ENCODE measurements around the gene VENTX. TPM values are rescaled to one million over a fixed set of nuclear protein-coding genes. Genes with fewer than 3 reads are reported as not detected.

VENTX gene
- total and polyA plus RNA-seq, 10 of the 15 experiments (the other 5 are each of a cell fraction or from before 2014, with no cell fraction given), result 0.05 TPM; not detected in 9

- Histone ChIP-seq H3K27ac (ENCODE audit: control insufficient read depth, insufficient read depth) (no peak overlapping the region), H3K79me2 (ENCODE audit: control insufficient read depth, insufficient read depth, low read length) (no peaks in the 10 kb centered on the region), H3K4me3 (no peak overlapping the region), H3K36me3 (ENCODE audit: control insufficient read depth in 2 of 2, insufficient read depth in 2 of 2, low read length in 1 of 2) (no peaks in the 10 kb centered on the region), H4K20me1 (ENCODE audit: control insufficient read depth, insufficient read depth) (no peaks in the 10 kb centered on the region), H2AFZ (ENCODE audit: control insufficient read depth, low read depth, low read length) (no peak overlapping the region), H3K4me2 (ENCODE audit: control insufficient read depth, insufficient read depth) (no peak overlapping the region), H3K4me1 (ENCODE audit: control insufficient read depth, insufficient read depth, low read length) (no peaks in the 10 kb centered on the region), H3K9ac (ENCODE audit: control insufficient read depth, insufficient read depth, low read length) (no peak overlapping the region), H3K9me3 (replicated peaks; ENCODE audit: control insufficient read depth, insufficient read depth, low read length) (no peaks in the 10 kb centered on the region), H3K27me3 (replicated peaks in 1 of 2; ENCODE audit: control insufficient read depth in 2 of 2, insufficient read depth in 2 of 2, low read length in 1 of 2) (no peaks in the 10 kb centered on the region)
- 27% methylated on average over 13 of the region's 13 CpGs for WGBS (ENCODE audit: insufficient coverage, insufficient replicate concordance, low lambda C conversion rate, missing lambda C conversion rate)
- in situ Hi-C loops (cut with MboI), result no loop called here
- SMC1A ChIA-PET (ENCODE audit: uncharacterized antibody, unreplicated experiment), result no interaction called here
- no peak for FAIRE-seq
- POLR2A ChIA-PET, result no interaction called here
- ATAC-seq, result no peak
- no peak for DNase-seq (ENCODE audit: low read depth, low spot score)
- CTCF ChIA-PET, result no interaction called here
- TF ChIP-seq CHD1 (IDR thresholded peaks at IDR 0.05; ENCODE audit: low read depth, low read length), result no peak
- RAD21 ChIA-PET (ENCODE audit: unreplicated experiment), result no interaction called here
- BruUV-seq (replicated peaks), result no TSS peak
- intact Hi-C loops (cut with micrococcal nuclease; ENCODE audit: unreplicated experiment), result no loop called here
These were observed 38.2 kb upstream of the VENTX start for GRCh38 chr10:133199488-133199885.

- FAIRE-seq (no peak), DNase-seq (ENCODE audit: low read depth, low spot score) (no peak), ATAC-seq (no peak)
- POLR2A ChIA-PET, result no interaction called here
- Histone ChIP-seq H3K27ac (ENCODE audit: control insufficient read depth, insufficient read depth) (no peak overlapping the region), H3K4me1 (ENCODE audit: control insufficient read depth, insufficient read depth, low read length) (no peaks in the 10 kb centered on the region), H3K79me2 (ENCODE audit: control insufficient read depth, insufficient read depth, low read length) (no peaks in the 10 kb centered on the region), H3K9ac (ENCODE audit: control insufficient read depth, insufficient read depth, low read length) (no peak overlapping the region), H3K4me2 (ENCODE audit: control insufficient read depth, insufficient read depth) (no peak overlapping the region), H3K36me3 (ENCODE audit: control insufficient read depth in 2 of 2, insufficient read depth in 2 of 2, low read length in 1 of 2) (no peaks in the 10 kb centered on the region), H4K20me1 (ENCODE audit: control insufficient read depth, insufficient read depth) (no peaks in the 10 kb centered on the region), H2AFZ (ENCODE audit: control insufficient read depth, low read depth, low read length) (no peak overlapping the region), H3K4me3 (no peak overlapping the region), H3K9me3 (replicated peaks; ENCODE audit: control insufficient read depth, insufficient read depth, low read length) (no peaks in the 10 kb centered on the region), H3K27me3 (replicated peaks in 1 of 2; ENCODE audit: control insufficient read depth in 2 of 2, insufficient read depth in 2 of 2, low read length in 1 of 2) (no peaks in the 10 kb centered on the region)
- RAD21 ChIA-PET (ENCODE audit: unreplicated experiment), result no interaction called here
- SMC1A ChIA-PET (ENCODE audit: uncharacterized antibody, unreplicated experiment), result no interaction called here
- 56% methylated on average over 28 of the region's 38 CpGs for WGBS (ENCODE audit: insufficient coverage, insufficient replicate concordance, low lambda C conversion rate, missing lambda C conversion rate)
- no TSS peak for BruUV-seq (replicated peaks)
- intact Hi-C loops (cut with micrococcal nuclease; ENCODE audit: unreplicated experiment) (no loop called here), in situ Hi-C loops (cut with MboI) (no loop called here)
- CTCF ChIA-PET, result no interaction called here
- TF ChIP-seq ZZZ3 (IDR thresholded peaks at IDR 0.05; ENCODE audit: control insufficient read depth, insufficient read length, low read depth) (no peak), POLR2AphosphoS5 (IDR thresholded peaks at IDR 0.05; ENCODE audit: low read length) (no peak), GABPA (IDR thresholded peaks at IDR 0.05; ENCODE audit: low read depth) (no peak), SIN3A (IDR thresholded peaks at IDR 0.05; ENCODE audit: low read depth, low read length) (no peak), IRF4 (IDR thresholded peaks at IDR 0.05; ENCODE audit: low read depth, low read length) (no peak), KAT2A (conservative IDR thresholded peaks at IDR 0.05; ENCODE audit: control insufficient read depth, low read depth, low read length) (no peak), BACH1 (IDR thresholded peaks at IDR 0.05; ENCODE audit: borderline replicate concordance) (no peak), PAX8 (IDR thresholded peaks at IDR 0.05) (no peak), RBBP5 (conservative IDR thresholded peaks at IDR 0.05) (no peak), ZNF622 (IDR thresholded peaks at IDR 0.05) (no peak), CUX1 (IDR thresholded peaks at IDR 0.05; ENCODE audit: insufficient replicate concordance, low read depth, low read length) (no peak)
These were observed 37.6 kb upstream of the VENTX start for GRCh38 chr10:133199992-133200611.
